Coronary artery (tissue), 2 donors: Measurements from ENCODE around the gene CROCC.

Experiments
- DNase-seq: peaks from one replicate; pipeline ENCODE4 v3.0.0-alpha.2; 2017; ENCODE audit warnings: low spot score
- H3K27ac ChIP-seq, 2 donors: fragments of 200-600 bp; sonication (generic); one replicate each; pipeline ENCODE4 v1.5.1; 2016 to 2019
- H3K4me3 ChIP-seq: fragments of 200-600 bp; sonication (generic); 2 replicates; pipeline ENCODE4 v1.5.1; 2016; ENCODE audit warnings: mild to moderate bottlenecking, moderate library complexity
- TF ChIP-seq, protein P1 (sequence below): fragments of 200-600 bp; sonication (generic); IDR thresholded peaks from one replicate; pipeline ENCODE4 v1.5.1; 2019; ENCODE audit warnings: antibody characterized with exemption

CROCC gene

DNA sequence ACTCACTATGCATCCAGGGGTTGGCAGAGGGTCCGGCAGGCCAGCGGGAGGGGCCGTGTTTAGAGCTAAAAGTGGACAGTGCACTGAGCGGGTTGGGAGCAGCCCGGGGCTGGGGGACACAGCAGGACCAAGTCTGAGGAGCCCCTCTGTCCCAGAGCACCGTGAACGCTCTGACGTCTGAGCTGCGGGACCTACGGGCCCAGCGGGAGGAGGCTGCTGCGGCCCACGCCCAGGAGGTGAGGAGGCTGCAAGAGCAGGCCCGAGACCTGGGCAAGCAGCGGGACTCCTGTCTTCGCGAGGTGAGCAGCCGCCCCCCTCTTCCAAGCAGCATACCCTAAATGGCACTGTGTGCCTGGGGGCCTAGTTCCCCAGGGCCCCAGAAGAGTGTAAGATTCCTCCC, 32.8 kb downstream of the CROCC start:
- H3K4me3 ChIP-seq = no peak overlapping the region
- TF ChIP-seq, protein P1, sequence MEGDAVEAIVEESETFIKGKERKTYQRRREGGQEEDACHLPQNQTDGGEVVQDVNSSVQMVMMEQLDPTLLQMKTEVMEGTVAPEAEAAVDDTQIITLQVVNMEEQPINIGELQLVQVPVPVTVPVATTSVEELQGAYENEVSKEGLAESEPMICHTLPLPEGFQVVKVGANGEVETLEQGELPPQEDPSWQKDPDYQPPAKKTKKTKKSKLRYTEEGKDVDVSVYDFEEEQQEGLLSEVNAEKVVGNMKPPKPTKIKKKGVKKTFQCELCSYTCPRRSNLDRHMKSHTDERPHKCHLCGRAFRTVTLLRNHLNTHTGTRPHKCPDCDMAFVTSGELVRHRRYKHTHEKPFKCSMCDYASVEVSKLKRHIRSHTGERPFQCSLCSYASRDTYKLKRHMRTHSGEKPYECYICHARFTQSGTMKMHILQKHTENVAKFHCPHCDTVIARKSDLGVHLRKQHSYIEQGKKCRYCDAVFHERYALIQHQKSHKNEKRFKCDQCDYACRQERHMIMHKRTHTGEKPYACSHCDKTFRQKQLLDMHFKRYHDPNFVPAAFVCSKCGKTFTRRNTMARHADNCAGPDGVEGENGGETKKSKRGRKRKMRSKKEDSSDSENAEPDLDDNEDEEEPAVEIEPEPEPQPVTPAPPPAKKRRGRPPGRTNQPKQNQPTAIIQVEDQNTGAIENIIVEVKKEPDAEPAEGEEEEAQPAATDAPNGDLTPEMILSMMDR = no peak
- H3K27ac ChIP-seq = no peak overlapping the region
- no peak for DNase-seq

DNA sequence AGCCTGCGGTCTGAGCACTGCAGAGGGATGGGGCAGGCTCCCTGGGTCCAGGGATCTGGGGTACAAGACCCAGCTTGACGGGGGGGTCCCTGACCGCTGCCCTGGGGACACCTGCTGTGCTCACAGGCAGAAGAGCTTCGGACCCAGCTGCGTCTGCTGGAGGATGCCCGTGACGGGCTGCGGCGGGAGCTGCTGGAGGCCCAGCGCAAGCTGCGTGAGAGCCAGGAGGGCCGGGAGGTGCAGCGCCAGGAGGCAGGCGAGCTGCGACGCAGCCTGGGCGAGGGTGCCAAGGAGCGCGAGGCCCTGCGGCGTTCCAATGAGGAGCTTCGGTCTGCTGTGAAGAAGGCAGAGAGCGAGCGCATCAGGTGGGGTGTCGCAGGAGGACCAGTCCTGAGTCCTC, 33.5 kb downstream of the CROCC start:
- TF ChIP-seq, protein P1 = no peak
- no peak overlapping the region for H3K4me3 ChIP-seq
- DNase-seq = no peak
- H3K27ac ChIP-seq = no peak overlapping the region

DNA sequence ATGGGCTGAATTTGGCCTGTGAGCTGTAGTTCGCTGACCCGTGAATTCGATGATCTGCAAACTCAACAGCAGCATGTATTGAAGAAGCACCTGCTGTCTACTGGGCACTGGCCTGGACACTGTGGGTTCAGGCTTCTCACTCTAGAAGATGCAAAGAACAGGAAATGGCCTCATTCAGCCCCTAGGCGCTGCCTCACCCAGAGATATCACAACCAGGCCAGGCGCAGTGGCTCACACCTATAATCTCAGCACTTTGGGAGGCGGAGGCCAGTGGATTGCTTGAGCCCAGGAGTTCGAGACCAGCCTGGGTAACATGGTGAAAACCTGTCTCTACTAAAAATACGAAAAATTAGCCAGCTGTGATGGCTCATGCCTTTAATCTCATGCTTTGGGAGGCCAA, 35.0 kb downstream of the CROCC start:
- TF ChIP-seq, protein P1 = no peak
- H3K4me3 ChIP-seq = no peak overlapping the region
- H3K27ac ChIP-seq = no peak overlapping the region
- DNase-seq = no peak

DNA sequence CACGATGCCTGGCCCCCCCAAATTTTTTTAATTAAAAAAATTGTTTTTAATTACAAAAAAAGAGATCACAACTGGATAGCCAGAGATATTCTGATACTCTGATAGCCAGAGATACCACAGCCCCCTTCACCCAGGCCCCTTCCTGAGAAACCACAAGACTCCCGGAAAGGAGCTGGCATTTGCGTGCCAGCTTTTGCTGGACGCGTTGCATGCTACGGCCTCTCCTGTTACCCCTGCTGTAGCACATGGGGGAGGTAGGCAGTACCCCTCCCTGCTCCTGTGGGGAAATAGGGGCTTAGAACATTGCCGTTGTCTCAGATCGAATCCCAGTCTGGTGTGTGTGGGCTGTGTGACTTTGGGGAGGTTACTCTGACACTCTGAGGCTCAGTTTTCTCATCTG, 36.0 kb downstream of the CROCC start:
- TF ChIP-seq, protein P1 = no peak
- no peak overlapping the region for H3K27ac ChIP-seq
- DNase-seq = no peak
- no peak overlapping the region for H3K4me3 ChIP-seq

DNA sequence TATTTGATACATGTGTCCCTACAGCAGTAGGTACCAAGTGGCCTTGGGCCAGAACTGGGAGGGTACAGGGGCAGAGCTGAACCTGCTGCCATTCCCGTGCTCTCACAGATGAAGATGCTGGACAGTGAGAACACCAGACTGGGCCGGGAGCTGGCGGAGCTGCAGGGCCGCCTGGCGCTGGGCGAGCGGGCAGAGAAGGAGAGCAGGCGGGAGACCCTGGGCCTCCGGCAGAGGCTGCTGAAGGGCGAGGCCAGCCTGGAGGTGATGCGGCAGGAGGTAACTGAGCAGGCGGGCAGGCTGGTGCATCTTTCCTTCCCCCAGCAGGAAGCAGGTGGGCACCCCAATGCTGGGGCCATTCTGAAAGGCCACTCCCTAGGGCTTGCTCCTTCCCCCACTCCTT, 36.7 kb downstream of the CROCC start:
- no peak overlapping the region for H3K27ac ChIP-seq
- DNase-seq = no peak
- H3K4me3 ChIP-seq = no peak overlapping the region
- TF ChIP-seq, protein P1 = no peak

DNA sequence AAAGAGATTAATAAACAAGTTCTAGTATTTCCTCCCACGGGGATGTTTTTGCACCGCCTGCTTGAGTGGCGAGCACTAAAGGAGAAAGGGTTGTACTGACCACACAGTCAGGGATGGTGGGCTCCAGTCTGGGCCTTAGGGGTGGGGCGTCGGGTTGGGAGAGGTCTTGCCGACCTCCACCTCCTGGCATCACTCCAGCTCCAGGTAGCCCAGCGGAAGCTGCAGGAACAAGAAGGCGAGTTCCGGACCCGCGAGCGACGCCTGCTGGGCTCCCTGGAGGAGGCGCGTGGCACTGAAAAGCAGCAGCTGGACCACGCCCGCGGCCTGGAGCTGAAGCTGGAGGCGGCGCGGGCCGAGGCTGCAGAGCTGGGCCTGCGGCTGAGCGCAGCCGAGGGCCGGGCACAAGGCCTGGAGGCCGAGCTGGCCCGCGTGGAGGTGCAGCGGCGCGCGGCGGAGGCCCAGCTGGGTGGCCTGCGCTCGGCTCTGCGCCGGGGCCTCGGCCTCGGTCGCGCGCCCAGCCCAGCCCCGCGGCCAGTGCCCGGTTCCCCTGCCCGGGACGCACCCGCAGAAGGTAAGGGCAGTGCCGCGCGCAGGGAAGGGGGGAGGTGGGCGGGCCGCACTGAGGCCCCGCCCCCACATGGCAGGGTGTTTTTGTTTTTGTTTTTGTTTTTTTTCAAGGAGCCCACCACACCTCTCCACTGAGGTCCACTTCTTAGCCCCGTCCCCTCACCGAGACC, 39.0 kb downstream of the CROCC start:
- Histone ChIP-seq H3K4me3 (peak overlapping the region; percentile 79), H3K27ac (peak overlapping the region; percentile 26 to 81)
- DNase-seq = peak; percentile 88
- TF ChIP-seq, protein P1 = peak; percentile 68
